MM.1S (cell line): ENCODE data around the gene NADK.
"Not testable (repeated sequence)": the region's sequence is repeated elsewhere in the genome, so short reads cannot be mapped to it uniquely, and the experiment has no call there.

ENCODE experiments used
- DNase-seq: peaks from one replicate; pipeline ENCODE4 v3.0.0-alpha.2; 2015
- H2AFZ ChIP-seq: fragments of 300-600 bp; sonication (generic); 2 replicates; pipeline ENCODE4 v1.6.0; 2016; ENCODE audit warnings: antibody characterized with exemption, low read length
- H3F3A ChIP-seq: fragments of 300-600 bp; sonication (generic); 2 replicates; pipeline ENCODE4 v1.6.1; 2016; ENCODE audit warnings: mild to moderate bottlenecking, antibody characterized with exemption, low read length, moderate library complexity, mixed read lengths; ENCODE audit not compliant: insufficient read depth
- H3K27ac ChIP-seq: fragments of 300-600 bp; sonication (generic); 2 replicates; pipeline ENCODE4 v1.5.1; 2016; ENCODE audit warnings: mild to moderate bottlenecking, low read length
- H3K27me3 ChIP-seq: fragments of 300-600 bp; sonication (generic); replicated peaks from 2 replicates; pipeline ENCODE4 v1.6.0; 2016; ENCODE audit warnings: low read length; ENCODE audit not compliant: insufficient read depth
- H3K36me3 ChIP-seq: fragments of 300-600 bp; sonication (generic); replicated peaks from 2 replicates; pipeline ENCODE4 v1.6.1; 2016; ENCODE audit warnings: mild to moderate bottlenecking, low read length, mixed read lengths; ENCODE audit not compliant: insufficient read depth
- H3K4me1 ChIP-seq: fragments of 300-600 bp; sonication (generic); 2 replicates; pipeline ENCODE4 v1.6.1; 2016; ENCODE audit warnings: low read length, mixed read lengths
- H3K4me2 ChIP-seq: fragments of 300-600 bp; sonication (generic); 2 replicates; pipeline ENCODE4 v1.6.0; 2016; ENCODE audit warnings: low read depth, low read length
- H3K4me3 ChIP-seq: fragments of 300-600 bp; sonication (generic); 2 replicates; pipeline ENCODE4 v1.5.1; 2016; ENCODE audit warnings: low read length, mixed read lengths
- H3K79me2 ChIP-seq: fragments of 300-600 bp; sonication (generic); 2 replicates; pipeline ENCODE4 v1.6.1; 2016; ENCODE audit warnings: mixed run types, low read length, mixed read lengths
- H3K9ac ChIP-seq: fragments of 300-600 bp; sonication (generic); 2 replicates; pipeline ENCODE4 v1.6.1; 2016; ENCODE audit warnings: low read length, mixed read lengths
- H3K9me2 ChIP-seq: fragments of 300-600 bp; sonication (generic); replicated peaks from 2 replicates; pipeline ENCODE4 v1.6.1; 2016; ENCODE audit warnings: mild to moderate bottlenecking, low read length, mixed read lengths; ENCODE audit not compliant: insufficient read depth
- H3K9me3 ChIP-seq: fragments of 300-600 bp; sonication (generic); replicated peaks from 2 replicates; pipeline ENCODE4 v1.6.1; 2016; ENCODE audit warnings: mild to moderate bottlenecking, low read length, mixed read lengths; ENCODE audit not compliant: insufficient read depth
- H4K20me1 ChIP-seq: fragments of 300-600 bp; sonication (generic); 2 replicates; pipeline ENCODE4 v1.6.1; 2016; ENCODE audit warnings: mild to moderate bottlenecking, low read length, moderate library complexity, mixed read lengths; ENCODE audit not compliant: insufficient read depth
- CTCF ChIP-seq: fragments of 300-600 bp; sonication (generic); IDR thresholded peaks from 2 replicates; pipeline ENCODE4 v1.5.1; 2016; ENCODE audit warnings: antibody characterized with exemption, low read length, mixed read lengths
- EZH2 ChIP-seq: fragments of 300-600 bp; sonication (generic); optimal IDR thresholded peaks from 2 replicates; pipeline ENCODE3; 2017; ENCODE audit warnings: low read depth, mild to moderate bottlenecking, antibody characterized with exemption, low read length, mixed read lengths
- EZH2phosphoT487 ChIP-seq: fragments of 300-600 bp; sonication (generic); IDR thresholded peaks from 2 replicates; pipeline ENCODE4 v1.6.1; 2018; ENCODE audit warnings: antibody characterized with exemption, low read length

NADK gene

GRCh38 chr1:1727131-1727651 lies 51.1 kb downstream of the NADK start:
- not testable (repeated sequence) for DNase-seq, H3K79me2 ChIP-seq, H3K36me3 ChIP-seq, H3F3A ChIP-seq, H3K4me1 ChIP-seq, H3K27ac ChIP-seq, H4K20me1 ChIP-seq, H3K4me3 ChIP-seq, H3K9me2 ChIP-seq, H3K27me3 ChIP-seq, H3K9me3 ChIP-seq, H2AFZ ChIP-seq, H3K4me2 ChIP-seq, H3K9ac ChIP-seq

DNA sequence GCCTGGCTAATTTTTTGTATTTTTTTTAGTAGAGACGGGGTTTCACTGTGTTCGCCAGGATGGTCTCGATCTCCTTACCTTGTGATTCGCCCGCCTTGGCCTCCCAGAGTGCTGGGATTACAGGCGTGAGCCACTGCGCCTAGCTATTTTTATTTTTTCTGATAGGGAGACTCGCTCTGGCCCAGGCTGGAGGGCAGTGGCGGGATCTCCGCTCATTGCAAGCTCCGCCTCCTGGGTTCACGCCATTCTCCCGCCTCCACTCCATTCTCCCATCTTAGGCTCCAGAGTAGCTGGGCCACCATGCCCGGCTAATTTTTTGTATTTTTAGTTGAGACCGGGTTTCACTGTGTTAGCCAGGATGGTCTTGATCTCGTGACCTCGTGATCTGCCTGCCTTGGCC lies 52.2 kb downstream of the NADK start:
- not testable (repeated sequence) for H3F3A ChIP-seq, H3K4me3 ChIP-seq, H3K27me3 ChIP-seq, H3K36me3 ChIP-seq, H2AFZ ChIP-seq, H3K9ac ChIP-seq, H3K9me2 ChIP-seq, H3K79me2 ChIP-seq, H3K27ac ChIP-seq, DNase-seq, H3K9me3 ChIP-seq, H3K4me2 ChIP-seq, H4K20me1 ChIP-seq, H3K4me1 ChIP-seq

GRCh38 chr1:1724035-1724864 lies 54.0 kb downstream of the NADK start, which contains the start of gene CDK11A:
Gene CDK11A, minus strand, starts transcription at chr1:1724357. Its CDS starts 1,539 bp downstream, at chr1:1722818.
- peak within 1 kb of the TSS; percentile 88 for H3K27ac ChIP-seq
- not testable (repeated sequence) for H3K36me3 ChIP-seq

GRCh38 chr1:1721201-1721600 lies 57.1 kb downstream of the NADK start:
- Histone ChIP-seq H4K20me1 (no peaks in the 10 kb centered on the region), H3K27ac (no peak overlapping the region), H3K27me3 (no peaks in the 10 kb centered on the region), H3K4me3 (no peak overlapping the region), H3K9ac (no peak overlapping the region), H3K79me2 (peaks cover 15% of the 10 kb centered on the region), H3K4me2 (no peak overlapping the region), H2AFZ (no peak overlapping the region), H3K36me3 (peaks cover 3% of the 10 kb centered on the region), H3K9me2 (no peaks in the 10 kb centered on the region), H3K9me3 (no peaks in the 10 kb centered on the region), H3F3A (peaks cover 4% of the 10 kb centered on the region; the same call in 1 of the 2 replicates), H3K4me1 (no peaks in the 10 kb centered on the region)
- no peak for DNase-seq
- TF ChIP-seq CTCF, result no peak
- no peak for TF ChIP-seq EZH2
- no peak for TF ChIP-seq EZH2phosphoT487

More at GRCh38 chr1:1724035-1724864, 54.0 kb downstream of the NADK start, which contains the start of gene CDK11A:
- H4K20me1 ChIP-seq, H3K9me2 ChIP-seq, H3K9me3 ChIP-seq, H3F3A ChIP-seq, H3K27me3 ChIP-seq, H3K4me1 ChIP-seq: not testable (repeated sequence)
- peak within 1 kb of the TSS; percentile 33; the same call in 1 of the 2 replicates for H3K4me2 ChIP-seq
- peak within 1 kb of the TSS; percentile 71 for H3K4me3 ChIP-seq
- DNase-seq, result peak; percentile 99
- 0 out of 2 replicates have a peak within 1 kb of the TSS, but pooled peaks have one; percentile 39 for H2AFZ ChIP-seq
- peak; percentile 25 for TF ChIP-seq CTCF
- H3K79me2 ChIP-seq, result peaks cover 15% of the 10 kb centered on the region
- H3K9ac ChIP-seq, result peak within 1 kb of the TSS; percentile 77

DNA sequence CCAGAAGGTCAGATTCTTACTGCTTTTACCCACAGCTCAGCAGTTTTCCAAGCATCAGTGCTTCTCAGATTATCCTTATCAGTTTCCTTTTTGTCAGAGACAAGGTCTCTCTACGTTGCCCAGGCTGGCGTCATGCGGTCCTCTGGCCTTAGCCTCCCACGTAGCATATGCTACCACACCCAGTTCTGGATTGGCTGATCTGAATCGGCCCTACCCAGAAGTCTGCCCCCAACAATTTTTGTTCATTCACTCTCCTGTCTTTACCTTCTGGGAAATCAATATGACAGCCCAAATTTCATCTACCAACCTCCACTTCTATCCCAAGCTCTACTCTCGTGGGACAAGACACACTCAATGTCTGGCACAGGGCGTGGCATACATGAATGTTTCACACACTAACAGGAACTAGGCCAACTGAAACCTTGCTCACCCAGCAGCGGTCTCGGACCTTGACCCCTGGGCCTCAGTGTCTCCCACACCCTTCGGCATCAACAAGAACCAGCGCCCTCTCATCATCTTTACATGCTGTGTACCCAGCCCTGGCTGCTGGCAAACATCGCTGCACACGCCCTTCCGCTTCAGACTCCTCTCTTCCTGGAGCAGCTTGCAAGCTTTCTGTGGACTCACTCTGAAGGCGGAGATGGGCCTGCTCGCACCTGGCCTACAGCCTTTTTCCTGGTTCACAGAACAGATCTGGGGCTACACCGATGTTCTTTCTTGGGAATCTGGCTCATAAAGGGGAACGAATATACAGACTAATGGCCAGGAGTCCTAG lies 63.0 kb downstream of the NADK start:
- not testable (repeated sequence) for H4K20me1 ChIP-seq, H3K79me2 ChIP-seq, DNase-seq, H3K4me1 ChIP-seq, H3K4me3 ChIP-seq, H3K9me3 ChIP-seq, H3F3A ChIP-seq, H3K9ac ChIP-seq, H3K27ac ChIP-seq, H3K9me2 ChIP-seq, H2AFZ ChIP-seq, H3K36me3 ChIP-seq, H3K27me3 ChIP-seq, H3K4me2 ChIP-seq

DNA sequence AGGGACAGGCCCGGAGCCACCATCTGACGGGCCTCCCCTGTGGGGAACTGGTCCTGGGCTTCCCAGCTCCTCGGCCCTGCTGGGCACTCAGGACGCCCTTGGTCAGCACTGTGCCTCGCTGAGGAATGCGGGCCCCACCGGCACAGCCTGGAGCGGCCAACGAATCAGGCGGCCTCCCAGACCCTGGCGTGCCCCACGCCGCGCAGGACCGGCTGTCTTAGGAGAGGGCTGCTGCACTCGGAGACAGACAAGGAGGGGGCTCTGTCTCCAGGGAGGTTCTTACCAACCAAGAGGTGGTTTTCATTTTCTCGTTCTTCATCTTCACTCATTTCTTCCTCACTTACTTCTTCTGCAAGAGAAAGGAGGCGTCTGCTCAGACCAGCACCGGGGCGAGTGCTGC lies 70.4 kb downstream of the NADK start:
- not testable (repeated sequence) for H4K20me1 ChIP-seq, H3K4me2 ChIP-seq, H3K9me2 ChIP-seq, H3K4me1 ChIP-seq, H3K27me3 ChIP-seq, H3F3A ChIP-seq, H3K79me2 ChIP-seq, H2AFZ ChIP-seq, H3K4me3 ChIP-seq, H3K9me3 ChIP-seq, H3K36me3 ChIP-seq, DNase-seq, H3K27ac ChIP-seq, H3K9ac ChIP-seq
